Uterus (tissue), 2 donors: Measurements from ENCODE around the gene PFDN2.

Experiments used
- CTCF ChIP-seq, 4 experiments: fragments of 200-600 bp in 2 of 4; fragments of 450-650 bp in 2 of 4; sonication (generic) in 2 of 4; IDR thresholded peaks; one replicate each; pipeline ENCODE4 v1.5.1; 2016 to 2019; ENCODE audit warnings: antibody characterized with exemption in 4 of 4, mild to moderate bottlenecking in 2 of 4, moderate library complexity in 1 of 4
- POLR2A ChIP-seq, 2 donors: fragments of 450-650 bp; IDR thresholded peaks; one replicate each; pipeline ENCODE4 v1.6.1; 2016; ENCODE audit warnings: antibody characterized with exemption in 2 of 2, mild to moderate bottlenecking in 1 of 2, moderate library complexity in 1 of 2

- no peak for TF ChIP-seq CTCF (IDR thresholded peaks at IDR 0.05)
- no peak for TF ChIP-seq POLR2A (IDR thresholded peaks at IDR 0.05)
Measured at GRCh38 chr1:161115132-161115711, 2.6 kb downstream of the PFDN2 start.
